ENCODE data around the gene CD38.
"Not testable (repeated sequence)": the region's sequence is repeated elsewhere in the genome, so short reads cannot be mapped to it uniquely, and the experiment has no call there.

Gene CD38

GRCh38 chr4:15802497-15802896, 24.4 kb downstream of the CD38 start:
- not testable (repeated sequence) for DNase-seq

DNA sequence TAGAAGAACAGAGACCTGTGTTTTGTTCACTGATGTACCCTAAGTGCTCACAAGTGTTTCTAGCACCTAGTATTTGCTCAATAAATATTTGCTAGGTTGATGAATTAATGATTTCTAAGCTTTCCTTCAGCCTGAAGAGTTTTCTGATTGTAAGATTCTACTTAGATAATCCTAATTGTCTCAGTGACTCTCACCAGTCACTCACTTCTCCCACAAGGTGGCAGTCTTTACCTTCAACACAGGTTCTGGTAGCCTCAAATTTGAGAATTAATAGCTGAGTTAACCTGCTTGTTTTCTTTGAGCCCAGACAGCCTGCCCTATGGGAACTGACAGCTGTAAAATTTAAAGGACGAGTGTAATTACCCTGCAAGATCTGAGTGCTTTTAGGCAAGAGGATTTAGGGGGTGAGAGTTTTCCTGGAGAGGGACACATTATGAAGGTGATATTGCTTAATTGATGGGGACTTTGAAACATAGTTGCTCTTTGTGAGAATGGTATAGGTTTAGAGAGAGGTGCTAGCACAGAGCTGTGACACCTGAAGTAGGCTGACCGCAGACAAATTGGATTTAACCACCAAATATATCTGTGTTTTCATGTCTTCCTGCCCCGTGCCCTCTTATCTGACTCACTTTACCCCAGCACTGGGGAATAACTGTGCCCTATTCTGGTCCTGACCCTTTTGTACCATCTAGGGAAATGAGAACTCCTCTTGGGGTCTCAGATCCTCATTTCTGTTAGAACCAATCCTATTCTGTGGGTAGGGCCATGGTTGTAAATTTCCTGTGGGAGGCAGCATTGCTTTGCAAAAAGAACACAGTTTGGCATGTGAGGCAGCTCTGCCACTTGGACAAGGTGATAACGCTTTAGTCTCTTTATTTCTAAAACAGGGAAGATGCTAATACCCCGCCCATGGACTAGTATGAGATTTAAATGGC, 27.7 kb downstream of the CD38 start:
- no peak for DNase-seq

- no peak for DNase-seq
Observed at GRCh38 chr4:15809058-15809457, 30.9 kb downstream of the CD38 start.

GRCh38 chr4:15809466-15809865, 31.3 kb downstream of the CD38 start:
- DNase-seq = no peak

GRCh38 chr4:15811703-15812337, 33.7 kb downstream of the CD38 start:
- no peak for DNase-seq

- no peak for DNase-seq
Observed at GRCh38 chr4:15832523-15833451, 54.7 kb downstream of the CD38 start.

GRCh38 chr4:15833801-15834200, 55.7 kb downstream of the CD38 start:
- no peak for DNase-seq

GRCh38 chr4:15836362-15836761, 58.2 kb downstream of the CD38 start:
- no peak for DNase-seq

- DNase-seq = no peak
Observed at GRCh38 chr4:15837591-15837990, 59.5 kb downstream of the CD38 start.

DNA sequence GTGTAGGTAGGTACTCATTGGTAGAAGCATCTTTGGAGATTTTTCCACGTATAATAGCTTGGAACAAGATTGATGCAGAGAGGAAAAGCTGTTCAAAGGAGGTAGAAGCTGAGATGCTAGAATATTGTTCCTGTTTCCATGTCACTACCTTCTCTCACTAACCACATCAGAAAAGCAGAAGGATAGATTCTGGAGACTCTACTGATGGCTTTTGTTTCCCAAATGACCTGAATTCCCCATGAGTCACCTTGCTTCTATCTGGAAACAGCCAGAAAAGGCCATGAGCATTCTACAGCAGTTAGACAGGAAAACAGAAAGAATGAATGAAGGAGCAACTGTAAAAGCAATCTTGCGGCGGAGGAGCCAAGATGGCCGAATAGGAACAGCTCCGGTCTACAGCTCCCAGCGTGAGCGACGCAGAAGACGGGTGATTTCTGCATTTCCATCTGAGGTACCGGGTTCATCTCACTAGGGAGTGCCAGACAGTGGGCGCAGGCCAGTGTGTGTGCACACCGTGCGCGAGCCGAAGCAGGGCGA, 63.1 kb downstream of the CD38 start:
- DNase-seq = not testable (repeated sequence)

DNA sequence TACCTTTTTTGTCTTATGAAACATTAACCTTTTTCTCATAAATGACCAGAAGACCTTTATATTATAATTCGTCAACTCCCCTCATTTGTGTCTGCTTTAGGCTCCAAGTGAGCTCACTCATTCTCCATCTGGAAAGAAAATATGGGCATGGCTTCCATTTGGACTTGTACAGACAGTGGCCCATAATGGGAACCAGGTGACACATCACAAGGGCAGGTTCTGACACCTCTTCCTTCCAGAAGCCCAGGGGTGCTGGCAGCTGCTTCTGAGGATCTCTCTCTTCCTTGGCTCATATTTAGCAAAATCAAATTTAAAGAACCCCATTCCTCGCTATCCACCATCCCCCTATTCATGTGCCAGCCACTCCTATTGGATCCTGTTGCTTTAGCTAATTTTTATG, 69.6 kb downstream of the CD38 start:
- no peak for DNase-seq

- no peak for DNase-seq
Observed at GRCh38 chr4:15848191-15848842, 70.2 kb downstream of the CD38 start.

DNA sequence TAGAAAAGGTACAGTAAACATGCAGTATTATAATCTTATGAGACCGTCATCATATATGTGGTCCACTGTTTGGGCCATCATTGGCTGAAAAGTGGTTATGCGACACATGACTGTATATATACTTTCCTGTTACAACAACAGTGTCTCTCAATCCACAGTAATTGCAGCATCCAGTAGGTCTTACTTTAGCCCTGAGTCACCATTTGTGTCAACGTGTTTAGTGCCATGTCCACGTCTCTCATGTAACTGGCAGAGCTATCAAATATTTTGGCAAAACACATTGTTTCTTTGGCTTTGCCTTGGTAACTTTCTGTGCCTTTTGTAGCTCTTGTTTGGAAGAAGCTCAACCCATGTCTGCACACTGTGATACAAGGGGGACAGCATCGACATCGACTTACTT, 73.8 kb downstream of the CD38 start:
- no peak for DNase-seq

- DNase-seq = no peak
Observed at GRCh38 chr4:15852524-15852923, 74.4 kb downstream of the CD38 start.

DNA sequence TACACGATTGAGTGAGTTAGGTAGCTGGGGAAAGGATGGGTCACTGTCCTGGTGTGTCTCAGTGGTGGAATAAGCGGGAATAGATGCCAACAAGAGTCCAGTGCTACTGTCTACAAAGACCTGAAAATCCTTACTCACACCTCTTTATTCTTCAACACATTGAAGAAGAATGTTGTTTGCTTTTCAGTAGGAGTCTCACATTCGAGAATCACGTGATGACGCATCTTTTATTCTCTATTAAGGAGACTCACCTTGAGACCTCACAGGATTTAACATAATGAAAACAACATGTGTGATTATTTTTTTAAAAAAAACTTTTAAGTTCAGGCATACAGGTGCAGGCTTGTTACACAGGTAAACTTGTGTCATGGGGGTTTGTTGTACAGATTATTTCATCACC, 75.2 kb downstream of the CD38 start:
- no peak for DNase-seq

- DNase-seq = no peak
Observed at GRCh38 chr4:15855804-15856475, 77.8 kb downstream of the CD38 start.

GRCh38 chr4:15861198-15861597, 83.1 kb downstream of the CD38 start:
- DNase-seq = not testable (repeated sequence)

GRCh38 chr4:15864651-15865566, 86.8 kb downstream of the CD38 start:
- DNase-seq = no peak

DNA sequence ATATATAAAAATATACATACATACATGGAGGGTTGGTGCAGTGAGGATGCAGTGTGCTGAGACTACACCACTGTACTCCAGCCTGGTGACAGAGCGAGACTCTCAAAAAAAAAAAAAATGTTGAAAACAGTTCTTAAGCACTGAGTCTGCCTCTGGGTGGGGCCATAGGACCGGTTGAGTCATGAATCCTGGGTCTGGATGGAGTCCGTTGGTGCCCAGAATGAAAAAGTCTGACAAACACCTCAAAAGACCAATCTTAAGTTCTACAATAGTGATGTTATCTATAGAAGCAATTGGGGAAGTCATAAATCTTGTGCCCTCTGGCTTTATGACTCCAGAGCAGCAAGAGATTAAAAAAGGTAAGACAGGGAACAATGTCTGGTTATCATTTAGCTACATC, 90.0 kb downstream of the CD38 start:
- DNase-seq = no peak

GRCh38 chr4:15868826-15869413, 90.8 kb downstream of the CD38 start:
- DNase-seq = no peak

Measured in DMS 273 treated with DMSO at 0.1 percent for 48 hours (cell line).